IMR-90 (cell line): Measurements from ENCODE around the gene CTBP2. TPM values are rescaled to one million over a fixed set of nuclear protein-coding genes. Genes with fewer than 3 reads are reported as not detected.

Source experiments
- ATAC-seq: fragments of 200-7000 bp; cut with Tn5 transposase; 2 replicates; pipeline ENCODE4 v1.9.1; 2020; ENCODE audit warnings: low read depth, mild to moderate bottlenecking, moderate library complexity
- BruUV-seq: library from RNA; stranded (reverse); fragments of 400-500 nt; replicated peaks from 2 replicates; lab custom pipeline; 2021; lab: Mats Ljungman, UMichigan
- CTCF ChIA-PET: fragments of 300-600 bp; formaldehyde crosslinking; extraction: SDS; loops from one replicate; lab custom pipeline; 2021; ENCODE audit warnings: antibody characterized with exemption; lab: Yijun Ruan, JAX
- POLR2A ChIA-PET: fragments of 300-600 bp; sonication (Branson Sonifier 250); formaldehyde crosslinking; loops from one replicate; lab custom pipeline; 2022; ENCODE audit warnings: antibody characterized with exemption; ENCODE audit not compliant: unreplicated experiment; lab: Charles Lee
- DNase-seq: peaks from one replicate; pipeline ENCODE4 v3.0.0; 2013
- H2AFZ ChIP-seq: replicated peaks from 2 replicates; pipeline ENCODE3; 2013; ENCODE audit warnings: low read length, mild to moderate bottlenecking; ENCODE audit not compliant: poor library complexity
- H2AK5ac ChIP-seq: 2 replicates; pipeline ENCODE4 v1.6.1; 2013; ENCODE audit warnings: low read depth, low read length, inconsistent platforms
- H2AK9ac ChIP-seq: replicated peaks from 2 replicates; pipeline ENCODE3; 2013; ENCODE audit warnings: mild to moderate bottlenecking, low read depth, low read length, moderate library complexity; ENCODE audit not compliant: poor library complexity
- H2BK120ac ChIP-seq: 2 replicates; pipeline ENCODE4 v1.6.1; 2013; ENCODE audit warnings: low read depth, low read length, inconsistent platforms
- H2BK15ac ChIP-seq: 3 replicates; pipeline ENCODE4 v1.6.1; 2013; ENCODE audit warnings: low read depth, low read length, inconsistent platforms
- H2BK20ac ChIP-seq: 2 replicates; pipeline ENCODE4 v1.6.1; 2013; ENCODE audit warnings: low read depth, mild to moderate bottlenecking, inconsistent platforms, low read length, moderate library complexity
- H2BK5ac ChIP-seq: 2 replicates; pipeline ENCODE4 v1.6.1; 2013; ENCODE audit warnings: mild to moderate bottlenecking, low read depth, low read length, inconsistent platforms; ENCODE audit not compliant: poor library complexity, severe bottlenecking
- H3K14ac ChIP-seq: replicated peaks from 2 replicates; pipeline ENCODE4 v1.6.1; 2013; ENCODE audit warnings: low read depth, low read length, inconsistent platforms
- H3K18ac ChIP-seq: 2 replicates; pipeline ENCODE4 v1.6.1; 2013; ENCODE audit warnings: low read depth, low read length, control low read depth
- H3K23ac ChIP-seq: 2 replicates; pipeline ENCODE4 v1.6.1; 2013; ENCODE audit warnings: low read depth, low read length, inconsistent platforms
- H3K27ac ChIP-seq: 2 replicates; pipeline ENCODE4 v1.5.1; 2013; ENCODE audit warnings: mild to moderate bottlenecking, control low read depth, low read length; ENCODE audit not compliant: insufficient read depth
- H3K27me3 ChIP-seq: 2 replicates; pipeline ENCODE4 v1.6.1; 2013; ENCODE audit warnings: low read length; ENCODE audit not compliant: control insufficient read depth, insufficient read depth
- H3K36me3 ChIP-seq: 2 replicates; pipeline ENCODE4 v1.6.1; 2013; ENCODE audit warnings: low read length, mixed read lengths; ENCODE audit not compliant: control insufficient read depth, insufficient read depth
- H3K4ac ChIP-seq: 2 replicates; pipeline ENCODE4 v1.6.1; 2013; ENCODE audit warnings: low read depth, low read length, inconsistent platforms
- H3K4me1 ChIP-seq: 2 replicates; pipeline ENCODE4 v1.6.1; 2013; ENCODE audit warnings: low read length, mixed read lengths; ENCODE audit not compliant: control insufficient read depth, insufficient read depth
- H3K4me2 ChIP-seq: 2 replicates; pipeline ENCODE4 v1.6.1; 2013; ENCODE audit warnings: low read depth, mild to moderate bottlenecking, control low read depth, low read length, moderate library complexity
- H3K4me3 ChIP-seq: 2 replicates; pipeline ENCODE4 v1.5.1; 2013; ENCODE audit warnings: low read depth, mild to moderate bottlenecking, control low read depth, low read length, moderate library complexity; ENCODE audit not compliant: insufficient read depth
- H3K56ac ChIP-seq: 2 replicates; pipeline ENCODE4 v1.6.1; 2013; ENCODE audit warnings: low read length, inconsistent platforms; ENCODE audit not compliant: insufficient read depth; ENCODE audit errors: extremely low read depth
- H3K79me1 ChIP-seq, 2 experiments: 2 replicates each; pipeline ENCODE4 v1.6.1; 2013; ENCODE audit warnings: low read length in 2 of 2, inconsistent platforms in 1 of 2, low read depth in 1 of 2
- H3K9ac ChIP-seq: 2 replicates; pipeline ENCODE4 v1.6.1; 2013; ENCODE audit warnings: low read depth, low read length, control low read depth
- H3K9me1 ChIP-seq: 2 replicates; pipeline ENCODE4 v1.6.1; 2013; ENCODE audit warnings: low read length, inconsistent platforms; ENCODE audit not compliant: insufficient read depth
- H3K9me3 ChIP-seq: 2 replicates; pipeline ENCODE4 v1.6.1; 2013; ENCODE audit warnings: low read length; ENCODE audit not compliant: control insufficient read depth, insufficient read depth
- H4K20me1 ChIP-seq: 2 replicates; pipeline ENCODE4 v1.6.1; 2013; ENCODE audit warnings: low read length, inconsistent platforms; ENCODE audit not compliant: insufficient read depth
- H4K5ac ChIP-seq: 2 replicates; pipeline ENCODE4 v1.6.1; 2013; ENCODE audit warnings: mild to moderate bottlenecking, low read depth, low read length, control low read depth
- H4K8ac ChIP-seq, 2 experiments: 2 replicates each; pipeline ENCODE4 v1.6.1; 2013; ENCODE audit warnings: low read depth in 2 of 2, low read length in 2 of 2, control low read depth in 1 of 2, inconsistent platforms in 1 of 2
- H4K91ac ChIP-seq: 2 replicates; pipeline ENCODE4 v1.6.1; 2013; ENCODE audit warnings: low read depth, low read length, inconsistent platforms; ENCODE audit not compliant: insufficient read depth
- BHLHE40 ChIP-seq: fragments of 150-350 bp; IDR thresholded peaks from 2 replicates; pipeline ENCODE4 v1.6.1; 2016; ENCODE audit warnings: mild to moderate bottlenecking, low read depth, low read length
- CEBPB ChIP-seq: IDR thresholded peaks from 2 replicates; pipeline ENCODE4 v1.6.1; 2012; ENCODE audit warnings: low read depth, low read length, improper control_type of control experiment
- CHD1 ChIP-seq: IDR thresholded peaks from 2 replicates; pipeline ENCODE4 v1.6.1; 2012; ENCODE audit warnings: low read depth, low read length, improper control_type of control experiment
- MAFK ChIP-seq: IDR thresholded peaks from 2 replicates; pipeline ENCODE4 v1.6.1; 2012; ENCODE audit warnings: low read depth, low read length, improper control_type of control experiment
- MAZ ChIP-seq: IDR thresholded peaks from 2 replicates; pipeline ENCODE4 v1.6.1; 2012; ENCODE audit warnings: low read depth, mild to moderate bottlenecking, low read length, improper control_type of control experiment, moderate library complexity, borderline replicate concordance
- NFE2L2 ChIP-seq: fragments of 150-350 bp; IDR thresholded peaks from 2 replicates; pipeline ENCODE4 v1.6.1; 2016; ENCODE audit warnings: low read depth, mild to moderate bottlenecking, low read length
- RAD21 ChIP-seq: IDR thresholded peaks from 2 replicates; pipeline ENCODE4 v1.6.1; 2012; ENCODE audit warnings: low read length, improper control_type of control experiment
- RFX5 ChIP-seq: IDR thresholded peaks from 2 replicates; pipeline ENCODE4 v1.8.0; 2012; ENCODE audit warnings: low read depth, mild to moderate bottlenecking, low read length, moderate library complexity
- SMC3 ChIP-seq: fragments of 150-350 bp; IDR thresholded peaks from 2 replicates; pipeline ENCODE4 v1.6.1; 2016; ENCODE audit warnings: low read depth, mild to moderate bottlenecking, antibody characterized with exemption, low read length, moderate library complexity
- USF2 ChIP-seq: fragments of 150-350 bp; IDR thresholded peaks from 2 replicates; pipeline ENCODE4 v1.6.1; 2017; ENCODE audit warnings: mild to moderate bottlenecking, antibody characterized with exemption, low read length, low read depth
- WGBS, 2 experiments: methylation state at CpG; one replicate each; pipeline versions ENCODE4 v1.1.5 to v1.1.7; 2013; ENCODE audit warnings: missing lambda C conversion rate in 2 of 2; ENCODE audit not compliant: insufficient read length in 1 of 2; ENCODE audit errors: extremely low coverage in 2 of 2; 5-methylcytosine and 5-hydroxymethylcytosine counted together
- dilution Hi-C: fragments of 300-500 bp; cut with HindIII; formaldehyde crosslinking; loops from one replicate; pipeline ENCODE4 v1.14.3; 2018; ENCODE audit warnings: low sequenced_read_pairs; ENCODE audit not compliant: unreplicated experiment
- in situ Hi-C: fragments of 300-500 bp; cut with MboI; formaldehyde crosslinking; loops from 3 replicates; pipeline ENCODE4 v1.14.3; 2019; ENCODE audit warnings: low sequenced_read_pairs, inconsistent platforms, mixed read lengths
- intact Hi-C: fragments of 100-400 bp; cut with micrococcal nuclease; formaldehyde crosslinking; loops from 2 replicates; pipeline ENCODE4 v1.10.0; 2022
- polyA plus RNA-seq, 3 experiments: library from polyadenylated mRNA; depleted of rRNA; stranded (reverse); fragments of >200 nt; gene quantifications; 2 replicates each; pipeline ENCODE4 v1.2.3, GENCODE V29; 2012; ENCODE audit warnings: low replicate concordance in 1 of 3
- total RNA-seq: library from RNA; depleted of rRNA; stranded (reverse); fragments of >200 nt; gene quantifications from 2 replicates; pipeline ENCODE4 v1.2.3, GENCODE V29; 2012
- TF ChIP-seq, protein P1 (sequence below): conservative IDR thresholded peaks from 2 replicates; pipeline ENCODE4 v1.5.1; 2012; ENCODE audit warnings: mild to moderate bottlenecking, low read depth, low read length, improper control_type of control experiment

The CTBP2 gene
- total and polyA plus RNA-seq, 2 of the 4 experiments (the other 2 are of a cell fraction), result 81.0 to 86.6 TPM

DNA sequence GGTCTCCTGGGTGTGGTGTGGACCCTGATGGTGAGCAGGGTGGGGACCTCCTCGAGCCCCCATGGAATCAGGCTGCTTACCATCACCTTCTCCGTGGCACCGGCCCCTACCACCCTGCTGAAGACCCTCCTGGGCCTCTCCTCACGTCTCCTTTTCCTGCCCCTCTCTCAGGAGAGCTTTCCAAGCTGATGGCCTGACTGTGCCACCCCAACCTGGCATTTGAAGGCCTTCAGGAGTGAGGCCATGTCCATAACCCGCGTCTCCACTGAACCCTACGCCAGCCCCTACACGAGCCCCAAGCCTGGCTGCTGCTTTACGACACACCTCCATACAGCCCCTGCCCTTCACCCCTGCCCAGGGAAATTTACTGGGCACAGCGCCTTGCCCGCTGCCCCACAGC lies 163.1 kb downstream of the CTBP2 start:
- H2AK9ac ChIP-seq, result no peak overlapping the region
- H3K4me2 ChIP-seq, result no peak overlapping the region
- dilution Hi-C loops (no loop called here), in situ Hi-C loops (loop anchor here (25.0 kb wide), 1 partner anchor 460 kb away; no protein-coding TSS in a partner anchor), intact Hi-C loops (loop anchor here (5.0 to 10.0 kb wide), 2 partner anchors 160 to 717 kb away; partner anchors contain the start of gene EDRF1)
- no peak overlapping the region for H3K27ac ChIP-seq
- H2AFZ ChIP-seq, result no peak overlapping the region
- H3K9ac ChIP-seq, result no peak overlapping the region
- no peak overlapping the region for H3K4me3 ChIP-seq
- H4K8ac ChIP-seq, result no peak overlapping the region
- H3K27me3 ChIP-seq, result no peaks in the 10 kb centered on the region
- CTCF ChIA-PET, result no interaction called here
- H3K4me1 ChIP-seq, result peaks cover 32% of the 10 kb centered on the region
- H2BK20ac ChIP-seq, result no peak overlapping the region
- peaks cover 69% of the 10 kb centered on the region for H3K36me3 ChIP-seq
- DNase-seq, result no peak
- H4K5ac ChIP-seq, result no peak overlapping the region
- H3K9me1 ChIP-seq, result peaks cover 21% of the 10 kb centered on the region
- H3K4ac ChIP-seq, result no peak overlapping the region
- no peak overlapping the region for H3K14ac ChIP-seq
- H2BK5ac ChIP-seq, result no peak overlapping the region
- TF ChIP-seq CHD1 (no peak), RFX5 (no peak), CEBPB (no peak), MAFK (no peak), BHLHE40 (no peak), MAZ (no peak), SMC3 (no peak), NFE2L2 (no peak), USF2 (no peak), RAD21 (no peak)
- TF ChIP-seq, protein P1, sequence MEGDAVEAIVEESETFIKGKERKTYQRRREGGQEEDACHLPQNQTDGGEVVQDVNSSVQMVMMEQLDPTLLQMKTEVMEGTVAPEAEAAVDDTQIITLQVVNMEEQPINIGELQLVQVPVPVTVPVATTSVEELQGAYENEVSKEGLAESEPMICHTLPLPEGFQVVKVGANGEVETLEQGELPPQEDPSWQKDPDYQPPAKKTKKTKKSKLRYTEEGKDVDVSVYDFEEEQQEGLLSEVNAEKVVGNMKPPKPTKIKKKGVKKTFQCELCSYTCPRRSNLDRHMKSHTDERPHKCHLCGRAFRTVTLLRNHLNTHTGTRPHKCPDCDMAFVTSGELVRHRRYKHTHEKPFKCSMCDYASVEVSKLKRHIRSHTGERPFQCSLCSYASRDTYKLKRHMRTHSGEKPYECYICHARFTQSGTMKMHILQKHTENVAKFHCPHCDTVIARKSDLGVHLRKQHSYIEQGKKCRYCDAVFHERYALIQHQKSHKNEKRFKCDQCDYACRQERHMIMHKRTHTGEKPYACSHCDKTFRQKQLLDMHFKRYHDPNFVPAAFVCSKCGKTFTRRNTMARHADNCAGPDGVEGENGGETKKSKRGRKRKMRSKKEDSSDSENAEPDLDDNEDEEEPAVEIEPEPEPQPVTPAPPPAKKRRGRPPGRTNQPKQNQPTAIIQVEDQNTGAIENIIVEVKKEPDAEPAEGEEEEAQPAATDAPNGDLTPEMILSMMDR, result no peak
- peaks cover 38% of the 10 kb centered on the region for H4K20me1 ChIP-seq
- no peak overlapping the region for H3K56ac ChIP-seq
- H2AK5ac ChIP-seq, result no peak overlapping the region
- peaks cover 19 to 68% of the 10 kb centered on the region in 2 experiments; a peak in 3 of 4 replicates for H3K79me1 ChIP-seq
- POLR2A ChIA-PET, result no interaction called here
- no peak overlapping the region for H4K91ac ChIP-seq
- H2BK120ac ChIP-seq, result no peak overlapping the region
- H3K9me3 ChIP-seq, result no peaks in the 10 kb centered on the region
- BruUV-seq, result no TSS peak
- no peak for ATAC-seq
- H3K23ac ChIP-seq, result no peak overlapping the region
- H2BK15ac ChIP-seq, result no peak overlapping the region
- H3K18ac ChIP-seq, result no peak overlapping the region
- 94% methylated on average over 5 of the region's 11 CpGs; no CpG with 5 or more reads in 1 of the 2 experiments for WGBS, 2 experiments
